Gastrocnemius medialis (tissue), 4 donors: ENCODE results near the gene PSKH1.

Experiments
- CTCF ChIP-seq, 5 experiments: fragments of 450-650 bp in 3 of 5; fragments of 200-600 bp in 2 of 5; sonication (generic) in 2 of 5; IDR thresholded peaks in 4 of 5; conservative IDR thresholded peaks in 1 of 5; 1 replicate in 4 of 5; 2 replicates in 1 of 5; pipeline ENCODE4 v1.5.1; 2016 to 2019; ENCODE audit warnings: antibody characterized with exemption in 5 of 5, mild to moderate bottlenecking in 3 of 5, moderate library complexity in 3 of 5
- POLR2A ChIP-seq, 2 donors: fragments of 450-650 bp; IDR thresholded peaks; one replicate each; pipeline ENCODE4 v1.6.1; 2017; ENCODE audit warnings: antibody characterized with exemption in 2 of 2, mild to moderate bottlenecking in 2 of 2, moderate library complexity in 2 of 2

GRCh38 chr16:67915831-67916723, 23.0 kb downstream of the PSKH1 start:
- TF ChIP-seq CTCF (IDR thresholded peaks at IDR 0.05 in 4 of 5, conservative IDR thresholded peaks at IDR 0.05 in 1 of 5) (no peak), POLR2A (IDR thresholded peaks at IDR 0.05) (no peak)
